ENCODE data around the gene CALHM6. TPM values are rescaled to one million over a fixed set of nuclear protein-coding genes. Genes with fewer than 3 reads are reported as not detected.

The CALHM6 gene
- total RNA-seq, 1 donor from 2014 or later, result 1.3 TPM

DNA sequence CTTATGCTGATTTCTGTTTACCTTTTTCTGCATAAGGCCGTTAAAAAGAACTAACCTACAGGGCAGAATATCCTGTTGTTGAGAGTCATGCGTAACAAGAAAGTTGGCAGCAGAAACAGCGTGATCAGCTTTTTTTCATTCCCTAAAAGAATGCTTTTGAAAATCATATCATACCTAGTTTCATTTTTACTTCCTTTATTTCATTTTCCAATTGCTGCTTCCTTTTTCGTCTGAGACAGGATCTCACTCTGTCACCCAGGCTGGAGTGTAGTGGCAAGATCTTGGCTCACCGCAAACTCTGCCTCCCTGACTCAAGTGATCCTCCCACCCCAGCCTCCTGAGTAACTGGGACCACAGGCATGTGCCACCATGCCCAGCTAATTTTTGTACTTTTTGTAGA, 4.1 kb downstream of the CALHM6 start:
- no peak overlapping the region for H3K4me3 Mint-ChIP-seq
- H3K9me3 Mint-ChIP-seq, result peaks cover 2% of the 10 kb centered on the region
- no peak overlapping the region for H3K27ac Mint-ChIP-seq (ENCODE audit: unreplicated experiment)
- TF ChIP-seq, protein P1, sequence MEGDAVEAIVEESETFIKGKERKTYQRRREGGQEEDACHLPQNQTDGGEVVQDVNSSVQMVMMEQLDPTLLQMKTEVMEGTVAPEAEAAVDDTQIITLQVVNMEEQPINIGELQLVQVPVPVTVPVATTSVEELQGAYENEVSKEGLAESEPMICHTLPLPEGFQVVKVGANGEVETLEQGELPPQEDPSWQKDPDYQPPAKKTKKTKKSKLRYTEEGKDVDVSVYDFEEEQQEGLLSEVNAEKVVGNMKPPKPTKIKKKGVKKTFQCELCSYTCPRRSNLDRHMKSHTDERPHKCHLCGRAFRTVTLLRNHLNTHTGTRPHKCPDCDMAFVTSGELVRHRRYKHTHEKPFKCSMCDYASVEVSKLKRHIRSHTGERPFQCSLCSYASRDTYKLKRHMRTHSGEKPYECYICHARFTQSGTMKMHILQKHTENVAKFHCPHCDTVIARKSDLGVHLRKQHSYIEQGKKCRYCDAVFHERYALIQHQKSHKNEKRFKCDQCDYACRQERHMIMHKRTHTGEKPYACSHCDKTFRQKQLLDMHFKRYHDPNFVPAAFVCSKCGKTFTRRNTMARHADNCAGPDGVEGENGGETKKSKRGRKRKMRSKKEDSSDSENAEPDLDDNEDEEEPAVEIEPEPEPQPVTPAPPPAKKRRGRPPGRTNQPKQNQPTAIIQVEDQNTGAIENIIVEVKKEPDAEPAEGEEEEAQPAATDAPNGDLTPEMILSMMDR (conservative IDR thresholded peaks at IDR 0.05), result no peak
- H3K27me3 Mint-ChIP-seq (ENCODE audit: low read depth), result peaks cover 50% of the 10 kb centered on the region
- no peaks in the 10 kb centered on the region for H3K36me3 Mint-ChIP-seq (ENCODE audit: low read depth)
- no peak for DNase-seq (ENCODE audit: low read depth, low spot score)
- peaks cover 8% of the 10 kb centered on the region for H3K4me1 Mint-ChIP-seq

DNA sequence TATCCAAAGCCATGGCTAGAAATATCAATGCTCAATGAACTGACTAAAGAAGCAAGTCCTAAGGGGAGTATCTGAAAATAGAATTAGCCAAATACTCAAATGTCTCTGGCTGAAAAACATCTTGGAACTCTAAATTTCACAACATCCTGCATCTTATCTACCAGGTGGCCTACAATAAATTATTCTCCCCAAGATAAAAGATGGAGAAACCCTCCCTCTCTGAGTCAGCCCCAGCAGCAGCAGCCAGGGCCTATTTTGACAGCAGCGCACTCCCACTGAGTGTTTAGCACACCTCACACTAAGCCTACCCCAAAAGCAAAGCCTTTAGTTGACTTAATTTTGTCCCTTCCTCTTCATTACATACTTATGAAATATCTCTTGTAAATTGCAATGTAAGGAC, 5.9 kb downstream of the CALHM6 start:
- Mint-ChIP-seq H3K36me3 (ENCODE audit: low read depth) (no peaks in the 10 kb centered on the region), H3K9me3 (no peaks in the 10 kb centered on the region), H3K4me3 (no peak overlapping the region), H3K27ac (ENCODE audit: unreplicated experiment) (no peak overlapping the region), H3K27me3 (ENCODE audit: low read depth) (peaks cover 33% of the 10 kb centered on the region), H3K4me1 (peaks cover 5% of the 10 kb centered on the region)
- no peak for DNase-seq (ENCODE audit: low read depth, low spot score)
- TF ChIP-seq, protein P1 (conservative IDR thresholded peaks at IDR 0.05), result no peak

DNA sequence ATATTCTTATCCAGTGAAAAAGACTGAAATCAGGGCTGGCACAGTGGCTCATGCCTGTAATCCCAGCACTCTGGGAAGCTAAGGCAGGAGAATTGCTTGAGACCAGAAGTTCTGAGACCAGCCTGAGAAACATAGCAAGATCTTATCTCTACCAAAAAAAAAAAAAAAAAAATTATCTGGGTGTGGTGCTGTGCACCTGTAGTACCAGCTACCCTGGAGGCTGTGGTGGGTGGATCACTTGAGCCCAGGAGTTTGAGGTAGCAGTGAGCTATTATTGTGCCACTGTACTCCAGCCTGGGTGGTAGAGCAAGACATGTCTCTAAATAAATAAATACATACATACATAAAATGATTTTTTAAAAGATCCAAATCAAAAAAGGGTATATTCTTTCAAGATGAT, 6.3 kb downstream of the CALHM6 start:
- Mint-ChIP-seq H3K4me3 (no peak overlapping the region), H3K27me3 (ENCODE audit: low read depth) (peaks cover 31% of the 10 kb centered on the region), H3K36me3 (ENCODE audit: low read depth) (no peaks in the 10 kb centered on the region), H3K9me3 (no peaks in the 10 kb centered on the region), H3K4me1 (peaks cover 4% of the 10 kb centered on the region), H3K27ac (ENCODE audit: unreplicated experiment) (no peak overlapping the region)
- DNase-seq (ENCODE audit: low read depth, low spot score), result no peak
- TF ChIP-seq, protein P1 (conservative IDR thresholded peaks at IDR 0.05), result no peak

DNA sequence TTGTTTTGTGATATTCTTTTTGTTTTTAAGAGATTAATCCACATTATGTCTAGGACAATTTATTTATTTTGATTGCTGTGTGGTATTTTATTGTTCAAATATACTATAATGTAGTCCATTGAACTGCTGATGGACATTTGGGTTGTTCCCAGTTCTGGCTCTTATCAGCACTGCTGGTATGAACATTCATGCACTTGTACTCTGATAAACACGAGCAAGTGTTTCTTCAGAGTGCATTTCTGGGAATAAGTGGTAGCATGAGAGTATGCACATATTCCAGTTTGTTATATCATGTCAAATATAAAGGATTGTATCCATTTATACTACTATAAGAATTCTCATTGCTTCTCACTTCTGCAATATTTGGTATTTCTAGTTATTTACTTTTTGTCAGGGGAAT, 7.1 kb downstream of the CALHM6 start:
- Mint-ChIP-seq H3K9me3 (no peaks in the 10 kb centered on the region), H3K27me3 (ENCODE audit: low read depth) (peaks cover 23% of the 10 kb centered on the region), H3K4me3 (no peak overlapping the region), H3K27ac (ENCODE audit: unreplicated experiment) (no peak overlapping the region), H3K4me1 (no peaks in the 10 kb centered on the region), H3K36me3 (ENCODE audit: low read depth) (no peaks in the 10 kb centered on the region)
- no peak for DNase-seq (ENCODE audit: low read depth, low spot score)
- TF ChIP-seq, protein P1 (conservative IDR thresholded peaks at IDR 0.05), result no peak

DNA sequence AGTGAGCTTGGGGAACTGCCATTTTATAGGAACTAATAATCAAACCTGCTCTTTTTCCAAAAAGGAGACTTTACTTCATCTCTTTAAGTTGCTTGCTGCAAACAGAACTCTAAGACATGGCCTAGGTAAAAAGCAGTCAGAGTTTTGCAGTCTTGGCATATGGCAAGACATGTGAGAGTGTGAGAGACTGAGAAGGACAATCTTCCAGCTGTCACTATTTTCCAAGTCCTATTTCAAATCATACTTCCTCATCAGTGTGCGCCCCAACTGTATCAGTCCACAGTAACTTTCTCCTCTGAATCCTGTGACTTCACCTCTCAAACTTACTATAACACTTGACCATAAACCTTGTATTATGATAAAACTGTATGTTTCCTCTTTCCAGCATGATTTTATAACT, 10.4 kb downstream of the CALHM6 start:
- no peak overlapping the region for H3K27ac Mint-ChIP-seq (ENCODE audit: unreplicated experiment)
- no peaks in the 10 kb centered on the region for H3K4me1 Mint-ChIP-seq
- H3K27me3 Mint-ChIP-seq (ENCODE audit: low read depth), result peaks cover 3% of the 10 kb centered on the region
- H3K36me3 Mint-ChIP-seq (ENCODE audit: low read depth), result no peaks in the 10 kb centered on the region
- H3K9me3 Mint-ChIP-seq, result no peaks in the 10 kb centered on the region
- no peak for DNase-seq (ENCODE audit: low read depth, low spot score)
- no peak overlapping the region for H3K4me3 Mint-ChIP-seq
- TF ChIP-seq, protein P1 (conservative IDR thresholded peaks at IDR 0.05), result no peak

DNA sequence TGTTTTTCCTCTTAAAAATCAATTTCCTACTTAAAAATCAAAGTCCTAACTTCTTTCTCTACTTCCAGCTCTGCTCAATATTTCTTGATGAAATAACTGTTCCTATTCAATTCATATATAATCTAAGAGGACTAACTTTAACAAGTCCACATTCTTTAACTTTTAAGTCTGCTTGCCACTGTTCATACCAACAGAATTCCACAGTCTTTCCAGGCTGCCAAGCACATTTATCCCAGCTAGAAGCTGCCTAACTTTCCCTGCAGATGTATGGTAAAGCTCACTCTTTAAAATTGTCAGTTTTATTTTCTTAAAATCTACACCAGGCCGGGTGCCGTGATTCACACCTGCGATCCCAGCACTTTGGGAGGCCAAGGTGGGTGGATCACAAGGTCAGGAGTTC, 11.5 kb downstream of the CALHM6 start:
- no peak for DNase-seq (ENCODE audit: low read depth, low spot score)
- Mint-ChIP-seq H3K36me3 (ENCODE audit: low read depth) (no peaks in the 10 kb centered on the region), H3K4me1 (no peaks in the 10 kb centered on the region), H3K27ac (ENCODE audit: unreplicated experiment) (no peak overlapping the region), H3K4me3 (no peak overlapping the region), H3K27me3 (ENCODE audit: low read depth) (no peaks in the 10 kb centered on the region), H3K9me3 (no peaks in the 10 kb centered on the region)
- TF ChIP-seq, protein P1 (conservative IDR thresholded peaks at IDR 0.05), result no peak

Data from neural crest cell (in vitro differentiated cells).